Hepatocyte (in vitro differentiated cells): ENCODE results near the gene CSN3.

Experiments
- EZH2 ChIP-seq: fragments of 200-600 bp; sonication (generic); IDR thresholded peaks from 2 replicates; pipeline ENCODE4 v1.6.1; 2016; ENCODE audit warnings: antibody characterized with exemption, mild to moderate bottlenecking, borderline replicate concordance
- EZH2phosphoT487 ChIP-seq: fragments of 200-600 bp; sonication (generic); IDR thresholded peaks from one replicate; pipeline ENCODE4 v1.6.1; 2018; ENCODE audit warnings: antibody characterized with exemption, mild to moderate bottlenecking, low read depth, moderate library complexity; ENCODE audit not compliant: unreplicated experiment, severe bottlenecking
- TF ChIP-seq, protein P1 (sequence below): fragments of 200-600 bp; sonication (generic); IDR thresholded peaks from 2 replicates; pipeline ENCODE4 v1.5.1; 2016; ENCODE audit warnings: antibody characterized with exemption, mild to moderate bottlenecking; ENCODE audit not compliant: poor library complexity

DNA sequence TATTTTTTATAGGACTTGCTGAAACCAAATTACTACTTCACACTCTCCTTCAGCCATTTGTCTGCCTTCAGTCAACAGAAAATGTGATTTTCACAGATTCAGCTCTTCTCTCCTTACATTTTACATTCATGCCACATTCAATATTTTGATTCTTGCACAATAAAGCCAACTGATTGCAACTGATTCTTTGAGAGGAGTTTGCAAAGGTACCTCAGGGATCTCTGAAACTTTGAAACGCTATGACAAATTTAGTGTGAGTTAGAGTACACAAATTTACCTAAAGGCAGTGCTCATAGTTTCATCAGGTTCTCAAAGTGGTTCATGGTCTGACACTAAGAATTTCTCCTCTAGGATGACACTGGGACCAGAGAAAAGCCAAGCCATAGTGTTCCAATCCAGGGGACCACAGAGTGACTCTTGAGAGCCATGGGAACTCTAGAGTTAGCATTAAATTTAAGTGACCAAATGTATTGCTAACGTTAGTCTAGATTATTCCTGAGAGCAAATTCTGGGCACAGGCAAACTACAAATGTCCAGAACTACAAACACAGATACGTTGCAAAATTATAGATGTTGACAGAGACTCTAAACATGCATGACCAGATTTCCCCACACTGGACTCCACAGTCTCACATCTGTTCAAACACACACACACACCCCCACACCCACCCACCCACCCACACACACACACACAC lies 9.0 kb downstream of the CSN3 start:
- no peak for TF ChIP-seq EZH2
- TF ChIP-seq, protein P1, sequence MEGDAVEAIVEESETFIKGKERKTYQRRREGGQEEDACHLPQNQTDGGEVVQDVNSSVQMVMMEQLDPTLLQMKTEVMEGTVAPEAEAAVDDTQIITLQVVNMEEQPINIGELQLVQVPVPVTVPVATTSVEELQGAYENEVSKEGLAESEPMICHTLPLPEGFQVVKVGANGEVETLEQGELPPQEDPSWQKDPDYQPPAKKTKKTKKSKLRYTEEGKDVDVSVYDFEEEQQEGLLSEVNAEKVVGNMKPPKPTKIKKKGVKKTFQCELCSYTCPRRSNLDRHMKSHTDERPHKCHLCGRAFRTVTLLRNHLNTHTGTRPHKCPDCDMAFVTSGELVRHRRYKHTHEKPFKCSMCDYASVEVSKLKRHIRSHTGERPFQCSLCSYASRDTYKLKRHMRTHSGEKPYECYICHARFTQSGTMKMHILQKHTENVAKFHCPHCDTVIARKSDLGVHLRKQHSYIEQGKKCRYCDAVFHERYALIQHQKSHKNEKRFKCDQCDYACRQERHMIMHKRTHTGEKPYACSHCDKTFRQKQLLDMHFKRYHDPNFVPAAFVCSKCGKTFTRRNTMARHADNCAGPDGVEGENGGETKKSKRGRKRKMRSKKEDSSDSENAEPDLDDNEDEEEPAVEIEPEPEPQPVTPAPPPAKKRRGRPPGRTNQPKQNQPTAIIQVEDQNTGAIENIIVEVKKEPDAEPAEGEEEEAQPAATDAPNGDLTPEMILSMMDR: no peak
- TF ChIP-seq EZH2phosphoT487: no peak
